ENCODE data around the gene MYRIP. TPM values are rescaled to one million over a fixed set of nuclear protein-coding genes. Genes with fewer than 3 reads are reported as not detected.
"Not testable (repeated sequence)": the region's sequence is repeated elsewhere in the genome, so short reads cannot be mapped to it uniquely, and the experiment has no call there.

The MYRIP gene
- total RNA-seq, 2 donors from 2014 or later = 4.2 to 7.1 TPM

DNA sequence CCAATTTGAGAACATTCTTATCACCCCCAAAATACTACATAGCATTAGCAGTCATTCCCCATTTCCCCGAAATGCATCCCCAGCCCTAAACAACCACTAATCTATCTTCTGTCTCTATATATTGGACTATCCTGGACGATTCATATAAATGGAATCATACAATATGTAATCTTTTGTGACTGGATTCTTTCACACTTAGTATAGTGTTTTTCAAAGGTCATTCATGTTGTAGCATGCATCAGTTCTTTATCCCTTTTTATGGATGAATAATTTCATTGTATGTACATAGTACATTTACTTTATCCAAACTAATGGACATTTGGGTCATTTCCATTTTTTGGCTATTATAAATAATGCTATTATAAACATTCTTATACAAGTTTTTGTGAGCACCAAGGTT, 472.6 kb downstream of the MYRIP start:
- H3K4me1 ChIP-seq = no peaks in the 10 kb centered on the region
- H3K27me3 ChIP-seq = no peaks in the 10 kb centered on the region
- no peak overlapping the region for H3K4me3 ChIP-seq
- H3K9me3 ChIP-seq = no peaks in the 10 kb centered on the region
- no peak for DNase-seq (ENCODE audit: low spot score)
- H3K36me3 ChIP-seq = no peaks in the 10 kb centered on the region
- no peak overlapping the region for H3K27ac ChIP-seq
- TF ChIP-seq, protein P1, sequence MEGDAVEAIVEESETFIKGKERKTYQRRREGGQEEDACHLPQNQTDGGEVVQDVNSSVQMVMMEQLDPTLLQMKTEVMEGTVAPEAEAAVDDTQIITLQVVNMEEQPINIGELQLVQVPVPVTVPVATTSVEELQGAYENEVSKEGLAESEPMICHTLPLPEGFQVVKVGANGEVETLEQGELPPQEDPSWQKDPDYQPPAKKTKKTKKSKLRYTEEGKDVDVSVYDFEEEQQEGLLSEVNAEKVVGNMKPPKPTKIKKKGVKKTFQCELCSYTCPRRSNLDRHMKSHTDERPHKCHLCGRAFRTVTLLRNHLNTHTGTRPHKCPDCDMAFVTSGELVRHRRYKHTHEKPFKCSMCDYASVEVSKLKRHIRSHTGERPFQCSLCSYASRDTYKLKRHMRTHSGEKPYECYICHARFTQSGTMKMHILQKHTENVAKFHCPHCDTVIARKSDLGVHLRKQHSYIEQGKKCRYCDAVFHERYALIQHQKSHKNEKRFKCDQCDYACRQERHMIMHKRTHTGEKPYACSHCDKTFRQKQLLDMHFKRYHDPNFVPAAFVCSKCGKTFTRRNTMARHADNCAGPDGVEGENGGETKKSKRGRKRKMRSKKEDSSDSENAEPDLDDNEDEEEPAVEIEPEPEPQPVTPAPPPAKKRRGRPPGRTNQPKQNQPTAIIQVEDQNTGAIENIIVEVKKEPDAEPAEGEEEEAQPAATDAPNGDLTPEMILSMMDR (IDR thresholded peaks at IDR 0.05) = no peak

DNA sequence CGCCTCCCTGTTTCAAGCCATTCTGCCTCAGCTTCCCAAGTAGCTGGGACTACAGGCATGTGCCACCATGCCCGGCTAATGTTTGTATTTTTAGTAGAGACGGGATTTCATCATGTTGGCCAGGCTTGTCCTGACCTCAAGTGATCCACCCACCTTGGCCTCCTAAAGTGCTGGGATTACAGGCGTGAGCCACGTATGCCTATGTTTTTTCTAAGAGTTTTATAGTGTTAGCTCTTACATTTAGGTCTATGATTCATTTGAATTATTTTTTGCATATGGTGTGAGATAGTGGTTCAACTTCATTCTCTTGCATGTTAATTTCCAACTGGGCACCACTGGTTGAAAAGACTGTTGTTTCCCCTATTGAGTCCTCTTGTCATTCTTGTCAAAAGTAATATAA, 473.6 kb downstream of the MYRIP start:
- DNase-seq (ENCODE audit: low spot score); H3K4me3 ChIP-seq; H3K27me3 ChIP-seq; H3K4me1 ChIP-seq; H3K9me3 ChIP-seq; H3K27ac ChIP-seq; H3K36me3 ChIP-seq: not testable (repeated sequence)

DNA sequence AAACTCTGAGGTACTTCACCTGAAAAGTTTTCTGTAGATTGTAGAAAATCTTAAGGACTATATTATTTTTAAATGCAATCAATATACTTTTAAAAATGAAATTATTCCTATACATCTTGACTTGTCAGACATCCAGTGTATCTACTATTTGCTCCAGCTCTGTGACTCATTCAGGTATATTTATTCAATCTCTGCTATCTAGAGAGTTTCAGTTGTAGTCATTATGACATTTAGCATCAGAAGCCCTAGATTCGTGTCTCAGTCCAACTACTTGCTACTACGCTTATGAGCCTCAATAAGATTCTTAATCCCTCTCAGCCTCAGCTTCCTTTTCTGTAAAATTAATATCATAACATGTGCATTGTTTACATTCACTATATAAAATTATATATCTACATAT, 477.8 kb downstream of the MYRIP start:
- Histone ChIP-seq H3K36me3 (no peaks in the 10 kb centered on the region), H3K9me3 (no peaks in the 10 kb centered on the region), H3K27ac (no peak overlapping the region), H3K4me3 (no peak overlapping the region), H3K27me3 (no peaks in the 10 kb centered on the region), H3K4me1 (peaks cover 0 to 19% of the 10 kb centered on the region in 2 donors)
- TF ChIP-seq, protein P1 (IDR thresholded peaks at IDR 0.05) = no peak
- no peak for DNase-seq (ENCODE audit: low spot score)

DNA sequence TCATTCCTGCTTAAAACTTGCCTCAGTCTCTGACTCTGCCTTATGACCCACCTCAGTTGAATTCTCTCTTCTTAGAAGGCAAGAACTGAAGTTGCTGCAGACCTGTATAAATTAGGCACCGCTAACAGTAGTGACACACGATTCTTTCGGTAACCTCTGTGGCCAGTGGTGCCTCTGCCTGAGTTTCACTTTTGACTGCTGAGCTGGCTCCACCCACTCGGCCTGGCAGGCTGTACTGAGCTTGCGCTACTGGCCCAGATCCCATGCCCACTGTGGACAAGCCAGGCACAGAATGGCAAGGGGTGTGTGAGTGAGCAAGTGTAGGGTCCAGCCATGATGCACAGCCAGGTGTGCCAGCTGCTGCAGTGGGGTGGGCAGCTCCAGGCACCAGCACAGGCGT, 481.0 kb downstream of the MYRIP start:
- TF ChIP-seq, protein P1 (IDR thresholded peaks at IDR 0.05) = no peak
- Histone ChIP-seq H3K9me3 (no peaks in the 10 kb centered on the region), H3K4me3 (no peak overlapping the region), H3K4me1 (peaks cover 0 to 24% of the 10 kb centered on the region in 2 donors), H3K36me3 (no peaks in the 10 kb centered on the region), H3K27me3 (no peaks in the 10 kb centered on the region), H3K27ac (peak overlapping the region; percentile 82 to 87)
- no peak for DNase-seq (ENCODE audit: low spot score)

DNA sequence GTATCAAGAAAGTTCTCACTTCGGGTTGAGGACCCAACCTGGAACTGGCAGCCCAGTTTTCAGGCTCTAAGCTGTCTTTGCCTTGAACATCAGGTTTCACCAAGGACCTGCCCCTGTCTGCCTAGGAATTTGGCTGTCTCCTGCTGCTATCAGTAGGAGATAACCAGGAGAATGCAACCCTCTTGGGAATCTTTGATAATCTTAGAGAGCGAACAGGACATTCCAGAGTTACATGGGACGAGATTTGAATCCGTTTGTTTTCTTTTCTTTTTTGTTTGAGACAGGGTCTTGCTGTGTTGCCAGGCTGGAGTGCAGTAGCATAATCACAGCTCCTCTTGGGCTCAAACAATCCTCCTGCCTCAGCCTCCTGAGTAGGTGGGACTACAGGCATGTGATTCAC, 482.1 kb downstream of the MYRIP start:
- Histone ChIP-seq H3K27ac (peak overlapping the region; percentile 82 to 87), H3K9me3 (no peaks in the 10 kb centered on the region)

DNA sequence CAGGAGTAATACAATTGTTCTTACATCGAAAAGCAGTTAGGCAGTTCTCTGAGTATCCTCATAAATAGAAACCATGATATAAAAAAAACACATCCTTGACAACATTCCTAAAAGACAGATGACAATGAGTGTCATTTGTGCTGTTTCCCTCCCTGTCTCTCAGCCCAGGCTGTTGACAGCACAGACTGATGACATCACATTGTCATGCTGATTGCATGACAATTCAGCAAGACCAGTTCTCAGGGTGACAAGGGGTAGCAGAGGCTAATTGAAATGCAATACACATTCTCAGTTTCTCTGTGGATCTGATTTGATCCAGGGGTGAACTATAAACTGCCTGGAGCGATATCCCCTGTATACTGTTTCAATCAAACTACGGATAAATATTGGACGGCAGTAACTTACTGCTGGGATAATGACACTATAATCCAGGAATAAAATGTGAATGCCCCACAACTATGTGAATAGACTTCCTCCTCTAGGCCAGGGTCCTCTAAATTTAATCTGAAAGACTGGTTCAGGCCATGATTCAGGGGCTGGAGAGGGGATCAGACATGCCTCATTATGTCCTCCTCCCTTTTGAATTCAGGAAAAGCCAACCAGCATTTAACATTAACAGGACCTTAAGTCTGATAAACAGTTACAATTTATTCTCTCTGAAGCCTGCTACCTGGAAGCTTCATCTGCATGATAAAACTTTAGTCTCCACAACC, 483.4 kb downstream of the MYRIP start:
- TF ChIP-seq, protein P1 (IDR thresholded peaks at IDR 0.05) = no peak
- Histone ChIP-seq H3K27me3 (no peaks in the 10 kb centered on the region), H3K4me1 (peaks cover 0 to 24% of the 10 kb centered on the region in 2 donors), H3K27ac (peak overlapping the region; percentile 82 to 87), H3K36me3 (no peaks in the 10 kb centered on the region), H3K4me3 (no peak overlapping the region), H3K9me3 (no peaks in the 10 kb centered on the region)
- no peak for DNase-seq (ENCODE audit: low spot score)

More for the DNA sequence above, 482.1 kb downstream of the MYRIP start:
- H3K27me3 ChIP-seq = no peaks in the 10 kb centered on the region
- no peak for DNase-seq (ENCODE audit: low spot score)
- TF ChIP-seq, protein P1 (IDR thresholded peaks at IDR 0.05) = no peak
- H3K36me3 ChIP-seq = no peaks in the 10 kb centered on the region
- H3K4me3 ChIP-seq = no peak overlapping the region
- peaks cover 0 to 24% of the 10 kb centered on the region in 2 donors for H3K4me1 ChIP-seq

All from right atrium auricular region (tissue), 2 donors.